NCI-H128 (cell line): ENCODE measurements around the gene PCDHGA6.

Experiments
- DNase-seq: peaks from one replicate; lab custom pipeline; 2025; ENCODE audit not compliant: unreplicated experiment; lab: John Stamatoyannopoulos, UW

Gene PCDHGA6

DNA sequence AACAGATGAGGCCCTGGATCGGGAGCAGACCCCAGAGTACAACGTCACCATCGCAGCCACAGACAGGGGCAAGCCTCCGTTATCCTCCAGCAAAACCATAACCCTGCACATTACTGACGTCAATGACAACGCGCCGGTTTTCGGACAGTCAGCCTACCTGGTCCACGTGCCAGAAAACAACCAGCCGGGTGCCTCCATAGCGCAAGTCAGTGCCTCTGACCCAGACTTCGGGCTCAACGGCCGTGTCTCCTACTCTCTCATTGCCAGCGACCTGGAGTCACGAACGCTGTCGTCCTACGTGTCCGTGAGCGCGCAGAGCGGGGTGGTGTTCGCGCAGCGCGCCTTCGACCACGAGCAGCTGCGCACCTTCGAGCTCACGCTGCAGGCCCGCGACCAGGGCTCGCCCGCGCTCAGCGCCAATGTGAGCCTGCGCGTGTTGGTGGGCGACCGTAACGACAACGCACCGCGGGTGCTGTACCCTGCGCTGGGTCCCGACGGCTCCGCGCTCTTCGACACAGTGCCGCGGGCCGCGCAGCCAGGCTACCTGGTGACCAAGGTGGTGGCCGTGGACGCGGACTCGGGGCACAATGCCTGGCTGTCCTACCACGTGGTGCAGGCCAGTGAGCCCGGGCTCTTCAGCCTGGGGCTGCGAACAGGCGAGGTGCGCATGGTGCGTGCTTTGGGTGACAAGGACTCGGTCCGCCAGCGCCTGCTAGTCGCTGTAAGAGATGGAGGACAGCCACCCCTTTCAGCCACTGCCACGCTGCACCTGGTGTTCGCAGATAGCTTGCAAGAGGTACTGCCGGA is 45.6 kb downstream of the PCDHGA6 start:
- DNase-seq, result no peak

DNA sequence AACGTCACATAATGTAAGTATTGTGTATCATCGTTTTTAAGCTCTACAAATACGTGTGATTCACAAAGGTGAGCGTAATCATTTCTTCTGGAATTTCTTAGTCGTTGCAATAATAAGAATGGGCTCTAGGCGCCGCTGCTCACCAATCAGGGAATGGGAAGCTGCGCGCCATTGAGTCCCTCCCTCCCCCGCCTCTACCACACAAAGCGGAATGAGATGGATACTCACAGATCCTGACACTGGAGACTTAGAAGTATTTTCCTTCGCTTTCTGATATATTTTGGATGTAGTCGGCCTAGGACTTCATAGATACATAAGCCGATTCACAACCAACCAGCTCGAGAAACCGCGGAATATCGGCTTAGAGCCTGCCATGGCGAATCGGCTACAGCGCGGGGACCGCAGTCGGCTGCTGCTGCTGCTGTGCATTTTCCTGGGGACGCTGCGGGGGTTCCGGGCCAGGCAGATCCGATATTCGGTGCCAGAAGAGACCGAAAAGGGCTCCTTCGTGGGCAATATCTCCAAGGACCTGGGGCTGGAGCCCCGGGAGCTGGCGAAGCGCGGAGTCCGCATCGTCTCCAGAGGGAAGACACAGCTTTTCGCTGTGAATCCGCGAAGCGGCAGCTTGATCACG is 47.3 kb downstream of the PCDHGA6 start, which contains the start of gene PCDHGA11:
Gene PCDHGA11, plus strand, starts transcription at position 197 of the 634 bp plus-strand sequence. Its CDS starts 177 bp downstream, at position 374.
- no peak for DNase-seq

DNA sequence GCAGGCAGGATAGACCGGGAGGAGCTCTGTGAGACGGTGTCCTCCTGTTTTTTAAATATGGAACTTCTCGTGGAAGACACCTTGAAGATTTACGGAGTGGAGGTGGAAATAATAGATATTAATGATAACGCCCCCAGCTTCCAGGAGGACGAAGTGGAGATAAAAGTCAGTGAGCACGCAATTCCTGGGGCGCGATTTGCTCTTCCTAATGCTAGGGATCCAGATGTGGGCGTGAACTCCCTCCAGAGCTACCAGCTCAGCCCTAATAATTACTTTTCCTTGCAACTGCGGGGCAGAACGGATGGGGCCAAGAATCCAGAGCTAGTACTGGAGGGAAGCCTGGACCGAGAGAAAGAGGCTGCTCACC is 47.8 kb downstream of the PCDHGA6 start:
- DNase-seq, result no peak

DNA sequence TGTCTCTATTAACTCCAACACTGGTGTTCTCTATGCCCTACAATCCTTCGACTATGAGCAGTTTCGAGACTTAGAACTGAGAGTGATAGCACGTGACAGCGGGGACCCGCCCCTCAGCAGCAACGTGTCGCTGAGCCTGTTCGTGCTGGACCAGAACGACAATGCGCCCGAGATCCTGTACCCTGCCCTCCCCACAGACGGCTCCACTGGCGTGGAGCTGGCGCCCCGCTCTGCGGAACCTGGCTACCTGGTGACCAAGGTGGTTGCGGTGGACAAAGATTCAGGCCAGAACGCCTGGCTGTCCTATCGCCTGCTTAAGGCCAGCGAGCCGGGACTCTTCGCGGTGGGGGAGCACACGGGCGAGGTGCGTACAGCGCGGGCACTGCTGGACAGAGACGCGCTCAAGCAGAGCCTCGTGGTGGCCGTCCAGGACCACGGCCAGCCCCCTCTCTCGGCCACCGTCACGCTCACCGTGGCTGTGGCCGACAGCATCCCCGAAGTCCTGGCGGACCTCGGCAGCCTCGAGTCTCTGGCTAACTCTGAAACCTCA is 49.1 kb downstream of the PCDHGA6 start:
- DNase-seq, result no peak

DNA sequence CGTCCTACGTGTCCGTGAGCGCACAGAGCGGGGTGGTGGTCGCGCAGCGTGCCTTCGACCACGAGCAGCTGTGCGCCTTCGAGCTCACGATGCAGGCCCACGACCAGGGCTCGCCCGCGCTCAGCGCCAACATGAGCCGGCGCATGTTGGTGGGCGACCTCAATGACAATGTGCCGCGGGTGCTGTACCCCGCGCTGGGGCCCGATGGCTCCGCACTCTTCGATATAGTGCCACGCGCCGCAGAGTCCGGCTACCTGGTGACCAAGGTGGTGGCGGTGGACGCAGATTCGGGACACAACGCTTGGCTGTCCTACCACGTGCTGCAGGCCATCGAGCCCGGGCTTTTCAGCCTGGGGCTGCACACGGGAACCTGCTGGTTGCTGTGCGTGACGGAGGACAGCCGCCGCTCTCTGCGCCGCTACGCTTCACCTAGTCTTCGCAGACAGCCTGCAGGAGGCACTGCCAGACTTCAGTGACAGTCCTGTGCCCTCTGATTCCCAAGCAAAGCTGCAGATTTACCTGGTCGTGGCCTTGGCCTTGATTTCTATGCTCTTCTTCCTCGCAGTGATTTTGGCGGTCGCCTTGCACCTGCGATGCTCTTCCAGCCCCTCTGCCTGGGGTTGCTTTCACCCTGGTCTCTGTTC is 54.2 kb downstream of the PCDHGA6 start:
- DNase-seq, result no peak
